ENCODE results near the gene CREB5.

- TF ChIP-seq CTCF (IDR thresholded peaks at IDR 0.05) (no peak), EP300 (IDR thresholded peaks at IDR 0.05) (no peak), POLR2A (IDR thresholded peaks at IDR 0.05) (no peak)
Observed at GRCh38 chr7:28505014-28505413, 92.7 kb downstream of the CREB5 start.
